Breast epithelium (tissue), 3 donors: ENCODE measurements around the gene PARL.

Experiments
- POLR2A ChIP-seq: fragments of 450-650 bp; IDR thresholded peaks from one replicate; pipeline ENCODE4 v1.6.1; 2016; ENCODE audit warnings: antibody characterized with exemption, mild to moderate bottlenecking, moderate library complexity
- TF ChIP-seq, protein P1 (sequence below), 3 donors: fragments of 450-650 bp; IDR thresholded peaks; one replicate each; pipeline ENCODE4 v1.5.1; 2016 to 2017; ENCODE audit warnings: antibody characterized with exemption in 3 of 3, mild to moderate bottlenecking in 3 of 3, moderate library complexity in 3 of 3

DNA sequence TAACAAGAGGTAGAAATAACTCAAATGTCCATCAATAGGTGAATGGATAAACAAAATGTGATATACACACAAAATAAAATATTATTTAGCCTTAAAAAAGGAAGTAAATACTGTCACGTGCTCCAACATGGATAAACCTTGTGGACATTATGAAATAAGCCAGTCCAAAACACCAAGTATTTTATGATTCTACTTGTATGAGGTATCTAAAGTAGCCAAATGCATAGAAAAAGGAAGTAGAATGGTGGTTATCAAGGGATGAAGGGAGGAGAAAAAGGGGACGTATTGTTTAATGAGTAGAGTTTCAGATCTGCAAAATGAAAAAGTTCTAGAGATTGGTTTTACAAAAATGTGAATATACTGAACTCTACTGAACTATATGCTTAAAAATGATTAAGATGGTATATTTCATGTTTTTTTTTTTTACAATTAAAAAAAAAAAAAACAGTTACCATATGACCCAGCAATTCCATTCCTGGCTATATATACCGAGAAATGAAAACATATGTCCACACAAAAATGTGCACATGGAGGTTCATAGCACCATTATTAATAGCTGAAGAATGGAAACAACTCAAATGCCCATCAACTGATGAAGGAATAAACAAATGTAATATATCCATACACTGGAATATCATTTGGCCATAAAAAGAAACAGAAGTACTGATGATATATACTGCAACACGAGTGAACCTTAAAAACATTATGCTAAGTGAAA, 30.2 kb downstream of the PARL start:
- TF ChIP-seq, protein P1, sequence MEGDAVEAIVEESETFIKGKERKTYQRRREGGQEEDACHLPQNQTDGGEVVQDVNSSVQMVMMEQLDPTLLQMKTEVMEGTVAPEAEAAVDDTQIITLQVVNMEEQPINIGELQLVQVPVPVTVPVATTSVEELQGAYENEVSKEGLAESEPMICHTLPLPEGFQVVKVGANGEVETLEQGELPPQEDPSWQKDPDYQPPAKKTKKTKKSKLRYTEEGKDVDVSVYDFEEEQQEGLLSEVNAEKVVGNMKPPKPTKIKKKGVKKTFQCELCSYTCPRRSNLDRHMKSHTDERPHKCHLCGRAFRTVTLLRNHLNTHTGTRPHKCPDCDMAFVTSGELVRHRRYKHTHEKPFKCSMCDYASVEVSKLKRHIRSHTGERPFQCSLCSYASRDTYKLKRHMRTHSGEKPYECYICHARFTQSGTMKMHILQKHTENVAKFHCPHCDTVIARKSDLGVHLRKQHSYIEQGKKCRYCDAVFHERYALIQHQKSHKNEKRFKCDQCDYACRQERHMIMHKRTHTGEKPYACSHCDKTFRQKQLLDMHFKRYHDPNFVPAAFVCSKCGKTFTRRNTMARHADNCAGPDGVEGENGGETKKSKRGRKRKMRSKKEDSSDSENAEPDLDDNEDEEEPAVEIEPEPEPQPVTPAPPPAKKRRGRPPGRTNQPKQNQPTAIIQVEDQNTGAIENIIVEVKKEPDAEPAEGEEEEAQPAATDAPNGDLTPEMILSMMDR (IDR thresholded peaks at IDR 0.05) = no peak
- TF ChIP-seq POLR2A = no peak
